B cell (primary cell): ENCODE results near the gene MMAB. TPM values are rescaled to one million over a fixed set of nuclear protein-coding genes. Genes with fewer than 3 reads are reported as not detected.

Experiments used
- ATAC-seq: fragments of 200-7000 bp; cut with Tn5 transposase; one replicate; pipeline ENCODE4 v1.10.0; 2021; ENCODE audit warnings: low read depth, mild to moderate bottlenecking, moderate number of reproducible peaks, moderate library complexity
- CTCF ChIA-PET: fragments of 350-600 bp; sonication (Branson Sonifier 250); formaldehyde crosslinking; loops from one replicate; lab custom pipeline; 2021; ENCODE audit warnings: antibody characterized with exemption, inconsistent platforms; lab: Charles Lee
- POLR2A ChIA-PET: fragments of 350-600 bp; sonication (Branson Sonifier 250); formaldehyde crosslinking; loops from one replicate; lab custom pipeline; 2021; ENCODE audit warnings: antibody characterized with exemption; lab: Charles Lee
- DNase-seq: peaks from one replicate; pipeline ENCODE4 v3.0.0; 2013
- H2AFZ ChIP-seq: 2 replicates; pipeline ENCODE4 v1.6.1; 2012; ENCODE audit warnings: mild to moderate bottlenecking, low read depth, low read length; ENCODE audit not compliant: insufficient read depth, poor library complexity, severe bottlenecking
- H3K27ac ChIP-seq, 2 donors: 1 replicate in 1 of 2; 2 replicates in 1 of 2; pipeline ENCODE4 v1.5.1; 2012 to 2013; ENCODE audit warnings: low read length in 2 of 2, mild to moderate bottlenecking in 2 of 2, moderate library complexity in 1 of 2
- H3K27me3 ChIP-seq, 4 experiments: fragments of 200-600 bp in 1 of 4; sonication (generic) in 1 of 4; replicated peaks in 1 of 4; 1 replicate in 2 of 4; 2 replicates in 2 of 4; pipeline versions ENCODE4 v1.6.1 to v1.7.0; 2013 to 2016; ENCODE audit warnings: low read length in 3 of 4, mild to moderate bottlenecking in 2 of 4, mixed read lengths in 1 of 4, moderate library complexity in 1 of 4; ENCODE audit not compliant: insufficient read depth in 4 of 4, control insufficient read depth in 3 of 4; ENCODE audit errors: control extremely low read depth in 1 of 4
- H3K36me3 ChIP-seq, 2 experiments: replicated peaks in 1 of 2; 1 replicate in 1 of 2; 2 replicates in 1 of 2; pipeline versions ENCODE4 v1.6.1 to v1.7.1; 2013; ENCODE audit warnings: low read length in 1 of 2; ENCODE audit not compliant: insufficient read depth in 2 of 2, control insufficient read depth in 1 of 2; ENCODE audit errors: control extremely low read depth in 1 of 2, extremely low read depth in 1 of 2
- H3K4me1 ChIP-seq, 2 donors: fragments of 200-600 bp in 1 of 2; sonication (generic) in 1 of 2; 1 replicate in 1 of 2; 2 replicates in 1 of 2; pipeline versions ENCODE4 v1.5.1 to v1.6.1; 2013 to 2017; ENCODE audit warnings: low read length in 2 of 2; ENCODE audit not compliant: control insufficient read depth in 2 of 2, insufficient read depth in 2 of 2
- H3K4me2 ChIP-seq: replicated peaks from 2 replicates; pipeline ENCODE3; 2012; ENCODE audit warnings: mild to moderate bottlenecking, low read depth, low read length; ENCODE audit not compliant: poor library complexity, severe bottlenecking
- H3K4me3 ChIP-seq, 5 experiments: fragments of 200-600 bp in 1 of 5; sonication (generic) in 1 of 5; 1 replicate in 3 of 5; 2 replicates in 2 of 5; pipeline versions ENCODE4 v1.5.1 to v1.7.0; 2011 to 2016; ENCODE audit warnings: low read length in 4 of 5, mild to moderate bottlenecking in 4 of 5, low read depth in 2 of 5, control low read depth in 1 of 5, moderate library complexity in 1 of 5; ENCODE audit not compliant: insufficient read depth in 1 of 5; ENCODE audit errors: control extremely low read depth in 1 of 5, extremely low read depth in 1 of 5
- H3K79me2 ChIP-seq: fragments of 200-600 bp; sonication (generic); one replicate; pipeline ENCODE4 v1.6.0; 2016; ENCODE audit warnings: low read length; ENCODE audit not compliant: control insufficient read depth, insufficient read depth
- H3K9ac ChIP-seq: fragments of 200-600 bp; sonication (generic); 2 replicates; pipeline ENCODE4 v1.6.1; 2017; ENCODE audit warnings: mild to moderate bottlenecking, low read length, moderate library complexity
- H3K9me3 ChIP-seq, 3 donors: one replicate each; pipeline versions ENCODE4 v1.6.1 to v1.7.1; 2013; ENCODE audit warnings: low read length in 2 of 3; ENCODE audit not compliant: control insufficient read depth in 2 of 3, insufficient read depth in 1 of 3; ENCODE audit errors: control extremely low read depth in 1 of 3
- H4K20me1 ChIP-seq: 2 replicates; pipeline ENCODE4 v1.6.0; 2012; ENCODE audit warnings: mild to moderate bottlenecking, low read length; ENCODE audit not compliant: insufficient read depth, control insufficient read depth, poor library complexity, severe bottlenecking
- H3K27ac Mint-ChIP-seq: one replicate; pipeline ENCODE4 v1.8.0; 2021; ENCODE audit warnings: mixed read lengths
- H3K27me3 Mint-ChIP-seq: one replicate; pipeline ENCODE4 v1.8.0; 2021; ENCODE audit warnings: mixed read lengths
- H3K4me1 Mint-ChIP-seq: one replicate; pipeline ENCODE4 v1.8.0; 2021; ENCODE audit warnings: mixed read lengths
- H3K4me3 Mint-ChIP-seq: one replicate; pipeline ENCODE4 v1.8.0; 2021; ENCODE audit warnings: mixed read lengths
- H3K9me3 Mint-ChIP-seq: one replicate; pipeline ENCODE4 v1.8.0; 2022; ENCODE audit warnings: mixed read lengths; ENCODE audit not compliant: insufficient read depth
- CTCF ChIP-seq: fragments of 200-600 bp; IDR thresholded peaks from one replicate; pipeline ENCODE4 v1.8.0; 2022; ENCODE audit warnings: antibody characterized with exemption, mild to moderate bottlenecking
- EZH2 ChIP-seq: IDR thresholded peaks from 2 replicates; pipeline ENCODE4 v1.6.1; 2012; ENCODE audit warnings: borderline replicate concordance, low read depth, mild to moderate bottlenecking, moderate library complexity, low read length; ENCODE audit not compliant: insufficient read depth, poor library complexity, severe bottlenecking
- WGBS: methylation state at CpG from one replicate; pipeline ENCODE4 v1.1.5; 2013; ENCODE audit warnings: missing lambda C conversion rate; ENCODE audit not compliant: insufficient coverage; 5-methylcytosine and 5-hydroxymethylcytosine counted together
- intact Hi-C: fragments of 100-400 bp; cut with micrococcal nuclease; formaldehyde crosslinking; loops from one replicate; pipeline ENCODE4 v1.10.0; 2022
- polyA plus RNA-seq: library from polyadenylated mRNA; depleted of rRNA; stranded (reverse); fragments of >200 nt; gene quantifications from 2 replicates; pipeline ENCODE4 v1.2.3, GENCODE V29; 2012
- total RNA-seq, 2 donors: library from RNA; stranded (reverse); fragments of 120-200 nt in 1 of 2; gene quantifications; 1 replicate in 1 of 2; 2 replicates in 1 of 2; pipeline versions ENCODE4 v1.2.3 to v1.2.4, GENCODE V29; 2013 to 2022

The MMAB gene
- total and polyA plus RNA-seq, 2 donors (not counting 1 experiment from before 2014, with no cell fraction given) = 15.0 to 20.5 TPM

- ChIA-PET POLR2A (no interaction called here), CTCF (no interaction called here)
- Histone ChIP-seq H3K9me3 (no peaks in the 10 kb centered on the region), H3K4me3 (no peak overlapping the region), H2AFZ (no peak overlapping the region), H3K4me2 (no peak overlapping the region), H3K27me3 (no peaks in the 10 kb centered on the region), H4K20me1 (no peaks in the 10 kb centered on the region), H3K36me3 (peaks cover 0 to 27% of the 10 kb centered on the region in 2 experiments), H3K4me1 (no peaks in the 10 kb centered on the region), H3K79me2 (no peaks in the 10 kb centered on the region), H3K27ac (no peak overlapping the region), H3K9ac (no peak overlapping the region)
- WGBS = 94% methylated on average over 2 of the region's 8 CpGs
- intact Hi-C loops = no loop called here
- Mint-ChIP-seq H3K4me1 (no peaks in the 10 kb centered on the region), H3K27me3 (no peaks in the 10 kb centered on the region), H3K27ac (no peak overlapping the region), H3K9me3 (no peaks in the 10 kb centered on the region), H3K4me3 (no peak overlapping the region)
- no peak for TF ChIP-seq EZH2
- no peak for TF ChIP-seq CTCF
- DNase-seq = no peak
- ATAC-seq = no peak
These were observed 39.9 kb downstream of the MMAB start for GRCh38 chr12:109533487-109533740.

- no peaks in the 10 kb centered on the region for H3K9me3 ChIP-seq
- ChIA-PET POLR2A (no interaction called here), CTCF (no interaction called here)
- no peaks in the 10 kb centered on the region for H3K79me2 ChIP-seq
- no peak for TF ChIP-seq CTCF
- TF ChIP-seq EZH2 = no peak
- no peaks in the 10 kb centered on the region for H3K27me3 ChIP-seq
- 94% methylated on average over 23 of the region's 24 CpGs for whole genome bisulfite sequencing
- no peak overlapping the region for H3K9ac ChIP-seq
- H2AFZ ChIP-seq = no peak overlapping the region
- H3K4me3 Mint-ChIP-seq = no peak overlapping the region
- intact Hi-C loops = no loop called here
- H3K4me2 ChIP-seq = no peak overlapping the region
- H4K20me1 ChIP-seq = no peaks in the 10 kb centered on the region
- H3K36me3 ChIP-seq = peaks cover 0 to 32% of the 10 kb centered on the region in 2 experiments
- no peak overlapping the region for H3K4me3 ChIP-seq
- no peaks in the 10 kb centered on the region for H3K4me1 Mint-ChIP-seq
- H3K4me1 ChIP-seq = no peaks in the 10 kb centered on the region
- no peak for DNase-seq
- H3K9me3 Mint-ChIP-seq = no peaks in the 10 kb centered on the region
- no peak overlapping the region for H3K27ac Mint-ChIP-seq
- H3K27me3 Mint-ChIP-seq = no peaks in the 10 kb centered on the region
- no peak for ATAC-seq
- H3K27ac ChIP-seq = no peak overlapping the region
These were observed 40.4 kb downstream of the MMAB start for GRCh38 chr12:109532721-109533486.
